Renal cortical epithelial cell (primary cell): ENCODE measurements around the gene SYPL2. TPM values are rescaled to one million over a fixed set of nuclear protein-coding genes. Genes with fewer than 3 reads are reported as not detected.
"Not testable (repeated sequence)": the region's sequence is repeated elsewhere in the genome, so short reads cannot be mapped to it uniquely, and the experiment has no call there.

ENCODE experiments used
- DNase-seq: peaks from one replicate; pipeline ENCODE4 v3.0.0-alpha.2; 2011; ENCODE audit warnings: low read depth
- total RNA-seq: library from RNA; depleted of rRNA; stranded (reverse); fragments of >200 nt; gene quantifications from 2 replicates; pipeline ENCODE4 v1.2.3, GENCODE V29; 2014

SYPL2 gene
- total RNA-seq, 1 donor from 2014 or later: 0.45 TPM

DNA sequence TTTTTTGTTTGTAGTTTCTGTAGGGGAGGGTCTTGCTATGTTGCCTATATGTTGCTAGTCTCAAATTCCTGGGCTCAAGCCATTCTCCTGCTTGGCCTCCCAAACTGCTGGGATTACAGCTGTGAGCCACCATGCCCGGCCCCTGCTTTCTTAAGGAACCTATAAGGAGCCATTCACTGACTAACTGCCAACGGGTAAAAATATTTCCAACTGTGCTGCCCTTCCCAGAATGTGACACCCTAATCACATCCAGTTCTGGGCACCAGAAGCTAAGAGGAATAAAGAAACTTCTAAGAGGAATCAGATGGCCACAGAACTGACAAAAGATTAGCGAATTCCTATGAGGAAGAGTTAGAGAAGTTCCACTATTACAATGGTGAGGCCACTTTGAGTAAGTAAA, 6.4 kb downstream of the SYPL2 start:
- no peak for DNase-seq

DNA sequence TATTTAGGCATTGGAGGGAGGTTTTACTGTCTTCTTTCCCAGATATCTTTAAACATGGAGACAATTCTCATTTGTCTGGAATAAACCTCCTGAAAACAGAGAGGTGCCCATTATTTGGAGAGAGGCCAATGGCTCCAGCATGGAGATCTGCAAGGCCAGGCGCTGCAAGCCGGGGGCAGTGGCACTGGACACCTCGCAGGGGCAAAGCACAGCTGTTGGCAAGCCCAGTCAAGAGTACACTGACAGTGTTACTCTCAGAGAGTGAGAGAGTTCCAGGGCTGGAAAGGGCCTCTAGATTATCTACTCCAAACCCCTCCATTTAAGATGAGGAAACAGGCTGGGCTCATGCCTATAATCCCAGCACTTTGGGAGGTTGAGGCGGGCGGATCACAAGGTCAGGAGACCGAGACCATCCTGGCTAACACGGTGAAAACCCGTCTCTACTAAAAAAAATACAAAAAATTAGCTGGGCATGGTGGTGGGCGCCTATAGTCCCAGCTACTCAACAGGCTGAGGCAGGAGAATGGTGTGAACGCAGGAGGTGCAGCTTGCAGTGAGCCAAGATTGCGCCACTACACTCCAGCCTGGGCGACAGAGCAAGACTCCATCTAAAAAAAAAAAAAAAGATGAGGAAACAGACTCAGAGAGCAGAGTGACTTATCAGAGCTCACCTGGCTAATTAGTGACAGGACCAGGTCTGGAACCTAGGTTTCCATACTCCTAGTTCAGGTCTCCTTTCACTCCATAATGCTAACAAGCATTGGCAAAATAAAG, 7.1 kb downstream of the SYPL2 start:
- DNase-seq: not testable (repeated sequence)

DNA sequence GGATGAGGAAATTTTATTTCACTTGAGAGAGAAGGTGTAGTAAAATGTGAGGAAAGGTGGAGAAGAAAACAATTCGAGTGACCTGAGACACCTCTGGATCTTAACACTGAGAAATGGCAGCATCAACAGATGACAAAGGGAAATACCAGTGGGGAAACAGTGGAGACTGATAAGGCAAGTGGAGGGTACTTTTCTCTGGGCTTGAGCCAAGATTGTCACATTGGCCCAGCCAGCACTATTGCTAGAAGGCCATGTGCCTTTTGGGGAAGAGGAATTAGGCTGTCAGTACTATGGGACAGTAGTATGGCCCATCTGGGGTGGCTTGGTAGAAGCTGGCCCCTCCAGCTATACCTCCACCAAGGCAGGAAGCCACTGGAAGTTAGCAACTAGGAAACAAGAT, 8.4 kb downstream of the SYPL2 start:
- no peak for DNase-seq

DNA sequence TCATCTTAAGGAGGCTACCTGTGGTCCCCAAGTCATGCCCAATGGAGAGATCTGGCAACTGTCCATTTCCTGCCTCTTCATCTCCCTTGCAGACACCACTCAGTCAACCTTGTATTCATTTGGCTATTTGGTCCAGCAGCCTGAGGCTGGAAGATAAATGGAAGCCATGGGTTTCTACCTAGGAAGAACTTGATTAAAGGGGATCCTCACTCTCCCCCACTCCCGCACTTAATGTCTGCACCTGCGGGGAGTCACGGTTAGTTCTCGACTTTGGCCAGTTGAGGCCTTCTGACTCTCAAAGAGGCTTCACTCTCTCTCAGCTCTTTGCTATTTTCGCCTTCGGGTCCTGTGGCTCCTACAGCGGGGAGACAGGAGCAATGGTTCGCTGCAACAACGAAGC, 8.9 kb downstream of the SYPL2 start:
- no peak for DNase-seq

DNA sequence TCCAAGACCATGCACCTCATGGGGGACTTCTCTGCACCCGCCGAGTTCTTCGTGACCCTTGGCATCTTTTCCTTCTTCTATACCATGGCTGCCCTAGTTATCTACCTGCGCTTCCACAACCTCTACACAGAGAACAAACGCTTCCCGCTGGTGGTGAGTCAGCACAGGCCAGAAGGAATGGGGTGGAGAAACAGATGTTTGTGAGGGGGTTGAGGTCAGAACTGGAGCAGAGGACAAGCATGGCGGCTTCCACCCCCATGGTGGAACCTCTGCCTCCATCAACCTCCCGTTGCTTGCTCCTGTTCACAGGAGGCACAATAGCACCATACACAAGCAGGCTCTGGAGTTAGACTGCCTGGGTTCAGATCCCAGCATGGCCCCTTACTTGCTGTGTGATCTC, 10.5 kb downstream of the SYPL2 start:
- no peak for DNase-seq

DNA sequence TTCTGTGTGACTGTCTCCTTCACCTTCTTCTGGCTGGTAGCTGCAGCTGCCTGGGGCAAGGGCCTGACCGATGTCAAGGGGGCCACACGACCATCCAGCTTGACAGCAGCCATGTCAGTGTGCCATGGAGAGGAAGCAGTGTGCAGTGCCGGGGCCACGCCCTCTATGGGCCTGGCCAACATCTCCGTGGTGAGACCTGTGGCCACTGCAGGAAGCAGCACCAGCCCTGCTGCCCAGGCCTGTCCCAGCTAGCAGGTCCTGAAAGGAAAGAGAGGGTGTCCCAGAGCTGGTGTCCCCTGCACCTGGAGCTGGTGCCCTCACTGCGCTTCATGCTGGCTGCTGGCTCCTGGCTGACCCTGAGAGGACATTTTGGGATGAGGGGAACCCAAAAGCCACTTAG, 11.5 kb downstream of the SYPL2 start:
- DNase-seq: no peak

DNA sequence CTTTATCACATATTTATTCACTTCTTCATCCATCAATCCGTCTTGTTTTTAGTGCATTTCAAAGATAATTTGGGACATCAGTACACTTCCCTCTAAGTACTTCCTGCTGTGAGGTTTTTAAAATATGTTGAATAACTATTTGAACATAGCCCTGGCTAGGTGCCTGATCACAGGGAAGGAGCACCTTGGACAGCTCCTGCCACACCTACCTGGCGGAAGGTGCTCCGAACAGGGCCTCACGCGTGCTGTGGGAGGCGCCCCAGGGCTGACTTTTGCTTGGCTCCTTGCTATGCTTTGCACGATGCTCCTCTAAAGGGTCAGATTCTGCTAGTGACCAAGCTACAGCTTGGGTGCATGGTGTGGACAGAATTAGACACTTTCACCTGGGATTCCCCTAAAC, 12.5 kb downstream of the SYPL2 start:
- no peak for DNase-seq

DNA sequence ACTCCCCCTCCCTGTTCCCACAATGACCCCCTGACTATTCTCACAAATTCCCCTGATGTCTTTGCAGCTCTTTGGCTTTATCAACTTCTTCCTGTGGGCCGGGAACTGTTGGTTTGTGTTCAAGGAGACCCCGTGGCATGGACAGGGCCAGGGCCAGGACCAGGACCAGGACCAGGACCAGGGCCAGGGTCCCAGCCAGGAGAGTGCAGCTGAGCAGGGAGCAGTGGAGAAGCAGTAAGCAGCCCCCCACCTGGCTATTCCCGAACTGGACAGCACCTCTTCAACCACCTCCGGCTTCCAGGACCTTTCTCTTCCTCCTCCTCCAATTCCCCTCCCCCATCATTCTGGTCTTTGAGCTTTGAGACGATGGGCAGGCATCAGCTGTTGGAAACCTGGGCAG, 13.0 kb downstream of the SYPL2 start:
- no peak for DNase-seq

DNA sequence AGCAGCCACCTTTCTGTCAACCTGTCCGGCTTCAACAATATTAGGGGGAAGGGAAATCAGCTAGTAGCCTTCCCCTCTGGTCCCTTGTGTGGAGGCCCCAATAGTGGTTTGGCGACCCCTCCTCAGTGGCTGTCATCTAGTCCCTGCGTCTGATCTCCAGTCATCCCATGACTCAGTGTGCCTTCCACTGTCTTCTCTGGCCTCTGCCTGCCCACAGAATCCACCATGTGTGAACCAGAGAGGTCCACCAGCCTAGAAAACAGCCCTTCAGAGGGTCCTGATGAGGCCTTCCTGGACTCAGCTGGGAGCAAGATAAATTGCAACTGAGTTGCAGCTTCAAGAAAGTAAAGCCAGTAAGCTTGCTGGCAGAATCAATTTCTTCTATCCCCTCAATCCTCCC, 13.6 kb downstream of the SYPL2 start:
- no peak for DNase-seq

DNA sequence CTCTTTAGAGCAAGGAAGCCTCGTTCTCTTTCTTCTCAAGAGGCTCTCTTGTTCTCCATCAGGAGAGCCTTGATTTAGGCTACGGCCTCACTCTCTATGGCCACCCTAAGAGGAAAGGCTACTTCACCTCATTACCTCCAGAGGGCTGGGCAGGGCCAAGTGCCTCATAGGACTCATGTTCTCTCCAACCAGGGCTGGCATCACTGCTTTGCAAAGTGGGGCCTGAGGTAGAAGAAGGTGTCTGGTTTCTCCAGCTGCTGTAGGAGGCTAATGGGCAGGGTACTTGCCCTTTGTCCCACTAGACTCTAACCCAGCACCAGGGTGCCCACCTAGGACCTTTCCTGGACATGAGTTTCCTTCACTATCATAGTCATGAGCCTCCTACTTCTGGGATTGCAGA, 15.3 kb downstream of the SYPL2 start:
- no peak for DNase-seq

DNA sequence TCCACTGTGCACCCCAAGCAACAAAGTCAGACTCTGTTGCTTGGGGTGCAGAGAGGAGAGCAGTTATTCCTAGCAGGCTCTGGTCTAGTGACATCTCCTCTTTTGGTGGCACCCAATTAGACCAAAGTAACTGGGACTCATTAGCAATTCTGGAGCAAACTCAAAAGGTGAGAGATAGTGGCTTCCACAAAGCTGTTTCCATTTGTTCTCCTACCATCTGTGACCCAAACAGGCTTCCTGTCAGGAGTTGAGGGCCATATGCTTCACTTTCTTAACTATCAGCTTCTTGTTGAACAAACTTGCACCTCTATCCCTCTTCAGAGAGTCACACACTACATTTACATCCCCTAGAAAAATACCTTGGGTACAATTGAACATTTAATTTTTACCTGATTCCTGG, 15.9 kb downstream of the SYPL2 start:
- no peak for DNase-seq

DNA sequence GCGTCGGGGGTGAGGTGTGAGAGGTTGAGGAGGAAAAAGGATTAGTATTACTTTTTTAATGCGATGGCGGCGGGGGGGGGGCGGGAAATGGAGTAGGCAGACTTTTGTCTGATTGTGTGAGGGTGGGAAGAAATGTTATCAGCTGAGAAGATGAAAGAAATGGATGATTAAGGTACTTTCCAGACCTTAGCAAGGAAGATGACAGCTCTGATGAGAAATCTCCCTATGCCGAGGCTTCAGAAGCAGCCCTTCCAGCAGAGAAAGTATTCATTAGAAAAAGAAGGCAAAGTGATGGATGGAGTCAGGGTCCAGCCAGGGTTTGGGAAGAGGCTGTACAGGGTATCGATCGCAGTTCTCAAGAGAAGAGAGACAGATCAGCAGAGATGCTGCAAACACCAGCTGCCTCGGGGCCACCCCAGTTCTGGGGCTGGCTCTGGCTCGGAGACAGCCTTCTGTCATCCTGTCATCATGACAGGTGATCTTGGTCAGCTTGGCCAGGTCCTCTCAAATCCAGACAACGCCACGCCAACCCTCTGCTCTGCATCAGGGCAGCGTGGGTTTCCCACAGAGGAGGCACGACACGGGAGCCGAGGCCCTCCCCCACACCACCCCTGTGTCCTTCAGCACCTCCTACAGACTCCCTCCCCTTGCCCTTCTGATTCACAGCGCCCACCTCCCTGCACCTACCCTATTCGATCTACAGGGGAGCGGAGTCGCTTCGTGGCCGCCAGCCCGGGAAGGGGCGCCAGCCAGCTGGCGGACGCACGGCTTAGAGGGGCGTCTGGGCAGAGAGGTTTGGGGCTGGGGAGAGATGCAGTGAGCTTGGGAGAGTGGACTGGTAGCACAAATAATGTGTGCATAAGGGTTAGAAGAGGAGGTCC, 16.7 kb downstream of the SYPL2 start:
- DNase-seq: no peak

DNA sequence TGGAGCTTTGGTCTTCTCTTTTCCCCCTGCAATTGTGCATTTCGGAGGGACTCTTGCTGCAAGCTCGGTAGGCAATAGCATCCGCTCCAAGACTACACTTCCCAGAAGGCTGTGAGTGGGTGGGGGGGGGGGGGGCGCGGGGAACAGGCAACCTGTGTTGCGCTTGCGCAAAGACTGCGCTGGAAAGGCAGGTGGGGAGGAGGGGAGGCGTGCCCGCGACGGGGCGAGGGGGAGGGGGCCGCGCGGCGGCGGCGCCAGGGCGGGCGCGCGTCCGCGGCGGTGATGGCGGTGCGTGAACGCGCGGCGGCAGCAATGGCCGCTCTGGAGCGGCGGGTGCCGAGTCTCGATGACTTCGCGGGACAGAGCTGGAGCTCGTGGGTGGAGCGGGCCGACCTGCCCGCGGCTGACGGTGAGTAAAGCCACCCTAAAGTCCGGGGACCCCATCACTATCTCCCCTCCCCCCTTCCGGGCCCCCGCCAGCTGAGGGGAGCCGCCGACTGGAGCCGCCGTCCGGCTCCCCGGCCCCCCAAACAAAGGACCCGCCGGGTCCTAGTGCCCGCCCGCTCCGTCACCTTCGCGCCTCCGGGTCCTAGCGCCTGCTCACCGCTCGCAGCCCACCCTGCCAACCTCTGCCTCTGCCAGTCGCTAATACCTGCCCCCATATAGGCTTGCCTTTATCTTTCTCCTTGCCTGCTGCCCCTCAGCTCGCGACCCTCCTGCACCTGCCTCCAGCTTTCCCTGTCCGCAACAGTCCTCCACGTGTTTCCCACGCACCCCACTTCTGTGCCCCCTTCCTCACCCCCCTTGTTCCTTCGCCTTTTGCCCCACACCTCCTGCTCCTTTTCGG, 17.5 kb downstream of the SYPL2 start, which contains the start of gene ATXN7L2:
TSS of gene ATXN7L2 (plus strand) at position 234 of the 847 bp plus-strand sequence. CDS start at position 283, 49 bp downstream.
- peak; percentile 68 for DNase-seq

DNA sequence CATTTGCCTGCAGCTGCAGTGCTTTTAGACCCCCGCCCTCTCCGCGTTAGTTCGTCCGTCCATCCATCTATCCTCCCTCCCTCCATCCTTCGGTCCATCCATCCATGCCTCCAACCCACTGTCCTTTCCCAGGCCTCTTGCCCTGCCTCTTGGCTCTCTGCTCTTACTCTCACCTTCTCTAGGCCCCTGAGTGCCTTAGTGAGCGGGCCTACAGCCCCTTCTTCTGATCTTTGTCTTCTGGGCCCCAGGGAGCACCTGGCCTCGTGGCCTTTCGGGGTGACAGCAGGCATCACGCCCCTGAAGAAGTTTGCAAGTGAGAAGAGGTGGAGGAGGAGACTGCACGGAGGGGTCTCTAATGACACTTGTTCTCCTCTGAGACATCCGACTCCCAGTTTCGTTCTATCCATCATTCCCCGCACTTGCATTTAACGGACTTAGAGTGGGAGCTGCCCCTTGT, 18.2 kb downstream of the SYPL2 start:
- DNase-seq: no peak

DNA sequence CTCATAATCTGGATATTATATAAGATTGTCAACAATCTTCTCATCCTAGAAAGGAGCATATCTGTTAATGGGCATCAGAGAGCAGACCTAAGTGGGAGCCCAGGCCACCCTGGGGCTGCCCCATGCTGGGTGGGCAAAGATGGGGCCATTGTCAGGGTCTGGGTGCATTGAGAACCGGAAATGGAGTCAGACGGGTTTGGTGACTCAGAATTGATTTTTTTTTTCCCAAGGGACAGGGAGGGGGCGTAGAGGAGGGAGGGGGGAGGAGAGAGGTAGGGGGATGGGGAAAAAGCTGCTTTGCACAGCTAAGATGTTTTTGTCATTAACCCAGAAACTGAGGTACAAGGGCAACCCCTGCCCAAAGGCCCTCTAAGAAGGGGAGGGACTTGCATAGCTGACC, 18.7 kb downstream of the SYPL2 start:
- no peak for DNase-seq

DNA sequence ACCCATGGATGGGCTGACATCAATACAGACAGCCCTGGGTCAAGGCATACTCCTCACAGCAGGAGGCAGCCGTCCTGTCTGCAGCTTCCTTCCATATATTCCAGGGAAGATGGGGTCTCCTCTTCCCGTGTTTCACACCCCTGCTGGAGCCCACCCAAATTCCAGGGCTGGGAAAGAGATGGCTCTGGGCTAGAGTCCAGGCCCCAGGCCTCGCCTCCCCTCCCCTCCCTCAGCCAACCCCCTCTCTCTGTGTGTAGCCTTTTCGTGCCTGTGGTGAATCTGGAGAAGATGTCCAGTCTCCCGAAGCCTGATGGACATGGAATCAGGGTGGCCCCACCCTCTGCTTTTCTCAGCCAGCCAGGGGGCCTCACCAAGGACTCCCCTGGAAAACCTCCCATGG, 20.9 kb downstream of the SYPL2 start:
- no peak for DNase-seq

DNA sequence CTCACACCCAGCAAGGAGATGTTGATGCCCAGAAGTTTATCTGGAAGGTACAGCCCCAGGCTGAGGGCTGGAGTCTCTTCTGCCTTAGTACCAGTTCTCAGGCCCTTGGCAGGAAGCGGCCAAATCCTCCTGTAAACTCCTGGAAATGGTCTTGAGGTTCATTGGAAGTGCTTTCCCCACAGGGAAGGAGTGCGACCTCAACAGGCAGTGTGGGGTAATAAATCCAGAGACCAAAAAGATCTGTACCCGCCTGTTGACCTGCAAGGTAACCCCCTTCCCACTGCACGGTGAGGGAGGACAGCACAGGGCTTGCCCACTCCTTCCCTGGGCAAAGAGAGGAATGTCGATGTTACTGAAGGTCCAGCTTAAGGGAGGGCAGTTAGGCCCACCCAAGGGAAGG, 21.9 kb downstream of the SYPL2 start:
- no peak for DNase-seq

DNA sequence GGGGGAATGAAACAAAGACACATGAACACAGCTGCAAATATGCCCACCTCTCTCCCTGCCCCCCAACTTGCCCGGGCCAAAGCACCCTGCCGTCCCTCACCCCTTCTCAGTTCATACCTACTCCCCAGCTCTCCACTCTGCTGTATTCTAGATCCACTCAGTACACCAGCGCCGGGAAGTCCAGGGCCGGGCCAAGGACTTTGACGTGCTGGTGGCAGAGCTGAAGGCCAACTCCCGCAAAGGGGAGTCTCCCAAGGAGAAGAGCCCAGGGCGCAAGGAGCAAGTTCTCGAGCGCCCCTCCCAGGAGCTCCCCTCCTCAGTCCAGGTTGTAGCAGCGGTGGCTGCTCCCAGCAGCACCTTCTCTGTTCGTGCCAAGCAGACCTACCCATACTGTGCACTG, 22.4 kb downstream of the SYPL2 start:
- DNase-seq: no peak

DNA sequence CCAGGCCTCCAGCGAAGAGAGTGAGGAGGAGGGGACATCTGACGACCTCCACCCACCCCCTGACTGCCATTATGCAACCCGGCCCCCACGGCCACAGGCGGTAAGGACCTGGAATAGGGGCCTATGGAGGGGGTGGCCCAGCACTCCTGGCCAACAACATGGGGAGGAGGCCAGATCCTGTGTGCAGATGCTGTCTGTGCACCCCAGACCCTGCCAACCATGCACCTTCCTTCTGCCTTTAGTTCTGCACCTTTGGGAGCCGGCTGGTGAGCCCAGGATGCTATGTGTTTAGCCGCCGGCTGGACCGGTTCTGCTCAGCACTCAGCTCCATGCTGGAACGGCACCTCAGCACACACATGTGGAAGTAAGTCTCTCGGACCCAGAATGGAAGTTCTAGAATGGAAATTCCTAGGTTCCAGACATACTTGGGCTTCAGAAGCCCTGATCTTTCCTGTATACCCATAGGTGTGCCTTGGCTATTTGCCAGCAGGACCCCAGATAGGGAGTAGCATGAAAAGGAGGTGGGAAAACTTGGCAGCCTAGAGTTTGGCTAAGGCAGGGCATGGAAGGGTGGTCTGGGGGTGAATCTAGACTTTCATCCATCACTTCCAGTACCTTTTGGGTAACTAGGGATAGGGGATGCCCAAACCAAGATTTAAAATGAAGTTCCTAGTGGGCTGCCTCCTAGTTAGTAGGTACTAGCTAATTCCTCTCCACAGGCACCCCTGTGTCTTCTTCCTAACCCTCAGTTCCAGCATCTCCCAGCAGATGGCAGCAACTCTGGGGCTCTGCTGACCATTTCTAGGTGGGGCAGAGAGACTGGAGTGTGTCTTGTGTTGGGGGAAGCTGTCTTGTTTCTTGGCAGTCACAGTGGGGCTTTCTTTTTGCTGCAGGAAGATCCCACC, 23.9 kb downstream of the SYPL2 start:
- DNase-seq: peak; percentile 48

DNA sequence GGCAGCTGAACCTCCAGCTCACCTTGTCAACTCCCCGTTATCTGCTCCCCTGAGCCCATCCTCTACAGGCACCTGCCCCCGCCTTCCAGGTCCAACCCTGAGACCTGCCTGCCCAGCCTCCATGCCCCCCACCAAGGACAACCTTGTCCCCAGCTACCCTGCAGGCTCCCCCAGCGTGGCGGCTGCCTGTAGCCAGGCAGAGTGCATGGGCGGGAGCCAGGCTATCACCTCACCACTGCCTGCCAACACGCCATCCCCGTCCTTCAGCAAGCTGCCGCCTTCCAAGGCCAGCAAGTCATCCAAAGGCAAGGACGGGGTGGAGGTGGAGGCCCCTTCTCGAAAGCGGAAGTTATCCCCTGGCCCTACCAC, 24.6 kb downstream of the SYPL2 start:
- DNase-seq: no peak

DNA sequence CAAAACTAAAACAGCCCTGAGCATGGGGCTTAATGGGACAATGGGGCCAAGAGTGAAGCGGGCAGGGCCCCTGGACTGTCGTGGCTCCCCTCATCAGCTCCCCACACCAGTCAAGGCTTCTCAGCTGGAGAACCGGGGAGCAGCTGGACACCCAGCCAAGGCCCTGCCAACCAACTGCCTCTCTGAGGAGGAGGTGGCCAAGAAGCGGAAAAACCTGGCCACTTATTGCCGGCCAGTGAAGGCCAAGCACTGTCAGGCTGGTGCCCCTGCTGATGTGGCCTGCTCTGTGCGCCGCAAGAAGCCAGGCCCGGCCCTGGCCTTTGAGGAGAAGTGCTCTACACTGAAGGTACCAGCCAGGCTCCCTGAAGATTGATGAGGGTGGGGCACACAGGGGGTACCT, 25.0 kb downstream of the SYPL2 start:
- no peak for DNase-seq
